Measurements from ENCODE around the gene MRPL51.
"Not testable (repeated sequence)": the region's sequence is repeated elsewhere in the genome, so short reads cannot be mapped to it uniquely, and the experiment has no call there.

The MRPL51 gene

GRCh38 chr12:6470375-6471163 is 22.5 kb downstream of the MRPL51 start, which contains the start of gene VAMP1:
VAMP1 (minus strand) TSS chr12:6470677; CDS start chr12:6470531, 146 bp downstream.
- Histone ChIP-seq H3K4me3 (ENCODE audit: low read length) (peak within 1 kb of the TSS; percentile 83), H2AFZ (ENCODE audit: low read depth, low read length) (peak within 1 kb of the TSS; percentile 69), H3K36me3 (replicated peaks; ENCODE audit: low read depth, low read length) (peaks cover 6% of the 10 kb centered on the region), H3K4me2 (ENCODE audit: low read length) (peak within 1 kb of the TSS; percentile 77), H3K27ac (ENCODE audit: low read length) (peak within 1 kb of the TSS; percentile 70), H3K4me1 (ENCODE audit: low read length) (peaks cover 12% of the 10 kb centered on the region; the same call in 1 of the 2 replicates), H3K27me3 (ENCODE audit: low read depth, low read length) (0 out of 2 replicates have a peak, but pooled peaks cover 3% of the 10 kb centered on the region), H3K79me2 (ENCODE audit: low read length) (no peaks in the 10 kb centered on the region), H3K9ac (ENCODE audit: low read length) (peak within 1 kb of the TSS; percentile 65), H3K9me3 (ENCODE audit: insufficient read depth, low read length) (no peaks in the 10 kb centered on the region), H4K20me1 (ENCODE audit: insufficient read depth, low read length) (peaks cover 6% of the 10 kb centered on the region; the same call in 1 of the 2 replicates)
- TF ChIP-seq EZH2phosphoT487 (IDR thresholded peaks at IDR 0.05; ENCODE audit: low read depth): no peak
- TF ChIP-seq CTCF (IDR thresholded peaks at IDR 0.05; ENCODE audit: low read depth, low read length): no peak

DNA sequence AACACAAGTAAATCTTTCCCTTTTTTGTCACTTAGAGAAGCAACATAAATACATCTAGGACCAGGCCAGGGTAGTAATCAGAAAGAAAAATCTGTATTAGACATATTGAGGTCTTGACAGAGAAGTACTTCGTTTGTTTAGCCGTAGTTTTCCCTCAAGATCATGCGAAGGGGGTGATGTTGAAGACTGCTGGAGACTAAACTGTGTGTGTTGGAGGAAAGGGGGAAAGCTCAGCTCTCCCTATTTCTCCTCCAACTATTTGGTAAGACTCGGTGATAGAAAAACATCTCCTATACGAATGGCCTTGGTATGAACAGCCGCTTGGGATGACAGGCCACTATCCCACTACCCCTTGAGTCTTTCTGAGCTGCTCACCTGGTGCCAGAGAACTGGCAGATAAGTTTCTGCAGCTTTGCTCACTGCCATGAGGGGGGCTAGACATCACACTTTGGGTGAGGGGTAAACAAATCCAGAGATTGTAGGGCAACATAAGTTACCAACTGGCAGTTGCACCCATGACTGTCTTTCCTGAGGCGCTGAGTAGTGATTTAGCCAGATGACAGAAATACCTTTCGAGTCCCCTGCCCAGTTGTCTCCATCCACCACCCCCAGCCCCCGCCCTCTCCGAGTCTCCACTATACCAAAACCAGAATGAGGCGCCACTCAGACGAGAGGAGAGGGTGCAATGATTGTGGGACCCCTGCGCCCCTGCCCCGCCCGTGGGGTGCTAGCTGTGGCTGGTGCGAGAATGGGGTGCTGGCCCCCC is 23.3 kb downstream of the MRPL51 start:
- H3K4me1 ChIP-seq (ENCODE audit: low read length): peaks cover 12% of the 10 kb centered on the region; the same call in 1 of the 2 replicates

GRCh38 chr12:6469092-6469491 is 24.0 kb downstream of the MRPL51 start:
- no peak overlapping the region for H3K4me3 ChIP-seq (ENCODE audit: low read length)
- no peak overlapping the region for H3K27ac ChIP-seq (ENCODE audit: low read length)
- H4K20me1 ChIP-seq (ENCODE audit: insufficient read depth, low read length): peaks cover 6% of the 10 kb centered on the region; the same call in 1 of the 2 replicates
- no peak overlapping the region for H2AFZ ChIP-seq (ENCODE audit: low read depth, low read length)
- peaks cover 16% of the 10 kb centered on the region for H3K36me3 ChIP-seq (replicated peaks; ENCODE audit: low read depth, low read length)
- TF ChIP-seq CTCF (IDR thresholded peaks at IDR 0.05; ENCODE audit: low read depth, low read length) (no peak), EZH2phosphoT487 (IDR thresholded peaks at IDR 0.05; ENCODE audit: low read depth) (no peak)
- 0 out of 2 replicates have a peak, but pooled peaks cover 3% of the 10 kb centered on the region for H3K27me3 ChIP-seq (ENCODE audit: low read depth, low read length)
- H3K9me3 ChIP-seq (ENCODE audit: insufficient read depth, low read length): no peaks in the 10 kb centered on the region
- no peak overlapping the region for H3K9ac ChIP-seq (ENCODE audit: low read length)
- H3K4me2 ChIP-seq (ENCODE audit: low read length): peak overlapping the region; percentile 74
- peaks cover 12% of the 10 kb centered on the region; the same call in 1 of the 2 replicates for H3K4me1 ChIP-seq (ENCODE audit: low read length)
- H3K79me2 ChIP-seq (ENCODE audit: low read length): no peaks in the 10 kb centered on the region

More for the DNA sequence above, 23.3 kb downstream of the MRPL51 start:
- no peaks in the 10 kb centered on the region for H3K79me2 ChIP-seq (ENCODE audit: low read length)
- peak overlapping the region; percentile 65 for H3K9ac ChIP-seq (ENCODE audit: low read length)
- peak overlapping the region; percentile 83 for H3K4me3 ChIP-seq (ENCODE audit: low read length)
- H4K20me1 ChIP-seq (ENCODE audit: insufficient read depth, low read length): peaks cover 6% of the 10 kb centered on the region; the same call in 1 of the 2 replicates
- peak overlapping the region; percentile 74 for H3K4me2 ChIP-seq (ENCODE audit: low read length)
- H3K36me3 ChIP-seq (replicated peaks; ENCODE audit: low read depth, low read length): peaks cover 9% of the 10 kb centered on the region
- H3K27me3 ChIP-seq (ENCODE audit: low read depth, low read length): 0 out of 2 replicates have a peak, but pooled peaks cover 3% of the 10 kb centered on the region
- H2AFZ ChIP-seq (ENCODE audit: low read depth, low read length): peak overlapping the region; percentile 50
- peak overlapping the region; percentile 70 for H3K27ac ChIP-seq (ENCODE audit: low read length)
- no peak for TF ChIP-seq EZH2phosphoT487 (IDR thresholded peaks at IDR 0.05; ENCODE audit: low read depth)
- TF ChIP-seq CTCF (IDR thresholded peaks at IDR 0.05; ENCODE audit: low read depth, low read length): no peak
- H3K9me3 ChIP-seq (ENCODE audit: insufficient read depth, low read length): no peaks in the 10 kb centered on the region

GRCh38 chr12:6468283-6468575 is 24.8 kb downstream of the MRPL51 start:
- Histone ChIP-seq H3K27ac (ENCODE audit: low read length) (no peak overlapping the region), H3K27me3 (ENCODE audit: low read depth, low read length) (0 out of 2 replicates have a peak, but pooled peaks cover 3% of the 10 kb centered on the region), H3K79me2 (ENCODE audit: low read length) (no peaks in the 10 kb centered on the region), H3K4me2 (ENCODE audit: low read length) (no peak overlapping the region), H2AFZ (ENCODE audit: low read depth, low read length) (no peak overlapping the region), H3K36me3 (replicated peaks; ENCODE audit: low read depth, low read length) (peaks cover 20% of the 10 kb centered on the region), H3K4me1 (ENCODE audit: low read length) (peaks cover 12% of the 10 kb centered on the region; the same call in 1 of the 2 replicates), H3K9me3 (ENCODE audit: insufficient read depth, low read length) (no peaks in the 10 kb centered on the region), H3K4me3 (ENCODE audit: low read length) (no peak overlapping the region), H3K9ac (ENCODE audit: low read length) (no peak overlapping the region), H4K20me1 (ENCODE audit: insufficient read depth, low read length) (peaks cover 6% of the 10 kb centered on the region; the same call in 1 of the 2 replicates)
- no peak for TF ChIP-seq EZH2phosphoT487 (IDR thresholded peaks at IDR 0.05; ENCODE audit: low read depth)
- no peak for TF ChIP-seq CTCF (IDR thresholded peaks at IDR 0.05; ENCODE audit: low read depth, low read length)

- peaks cover 24% of the 10 kb centered on the region for H3K36me3 ChIP-seq (replicated peaks; ENCODE audit: low read depth, low read length)
- H3K4me2 ChIP-seq (ENCODE audit: low read length); H3K27me3 ChIP-seq (ENCODE audit: low read depth, low read length); H3K9ac ChIP-seq (ENCODE audit: low read length); H3K4me3 ChIP-seq (ENCODE audit: low read length); H4K20me1 ChIP-seq (ENCODE audit: insufficient read depth, low read length); H3K79me2 ChIP-seq (ENCODE audit: low read length); H2AFZ ChIP-seq (ENCODE audit: low read depth, low read length); H3K9me3 ChIP-seq (ENCODE audit: insufficient read depth, low read length); H3K27ac ChIP-seq (ENCODE audit: low read length): not testable (repeated sequence)
- peaks cover 12% of the 10 kb centered on the region; the same call in 1 of the 2 replicates for H3K4me1 ChIP-seq (ENCODE audit: low read length)
Measured at GRCh38 chr12:6467571-6468282, 25.3 kb downstream of the MRPL51 start.
